ENCODE data around the gene EP400.

- TF ChIP-seq SETDB1 (IDR thresholded peaks at IDR 0.05; ENCODE audit: insufficient read length, low read length) (no peak), CTCF (tag by site-specific recombination; IDR thresholded peaks at IDR 0.05) (no peak), ZNF335 (tag by site-specific recombination; conservative IDR thresholded peaks at IDR 0.05) (no peak)
These were observed 152.6 kb downstream of the EP400 start for GRCh38 chr12:132102297-132102696.
